Measurements from ENCODE around the gene AJUBA. TPM values are rescaled to one million over a fixed set of nuclear protein-coding genes. Genes with fewer than 3 reads are reported as not detected.
"Not testable (repeated sequence)": the region's sequence is repeated elsewhere in the genome, so short reads cannot be mapped to it uniquely, and the experiment has no call there.

AJUBA gene
- total RNA-seq, 1 experiment from 2014 or later = 27.5 TPM

DNA sequence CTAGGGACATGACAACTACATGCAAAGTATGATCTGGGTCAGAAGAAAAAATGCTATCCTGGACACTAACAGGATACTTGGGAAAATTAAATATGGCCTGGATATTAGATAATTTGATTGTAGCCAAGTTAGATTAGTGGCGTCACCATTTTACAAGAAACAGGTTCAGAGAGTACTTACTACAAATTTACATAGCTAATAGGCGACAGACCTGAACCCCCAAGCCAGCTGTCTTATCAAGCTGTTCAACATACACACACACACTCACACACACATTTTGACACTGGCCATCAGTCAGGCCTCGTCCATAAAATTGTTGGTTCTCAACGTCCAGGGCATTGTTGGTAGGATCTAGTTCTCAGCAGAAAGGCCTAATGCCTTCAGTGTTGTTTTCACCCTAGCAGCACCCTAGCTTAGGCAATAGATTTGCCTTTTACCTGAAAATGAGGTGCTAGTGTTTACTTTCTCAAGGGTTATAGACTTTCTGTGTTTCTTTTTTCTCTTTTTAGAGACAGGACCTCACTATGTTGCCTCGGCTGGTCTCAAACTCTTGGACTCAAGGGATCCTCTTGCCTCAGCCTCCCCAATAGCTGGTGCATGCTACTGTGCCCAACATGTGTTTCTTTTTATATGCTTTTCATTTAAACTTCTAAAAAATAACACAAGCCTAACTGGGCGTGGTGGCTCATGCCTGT, 30.9 kb upstream of the AJUBA start:
- DNase-seq = no peak
- H3K4me3 ChIP-seq (ENCODE audit: insufficient read depth, low read depth, low read length) = no peak overlapping the region
- H3K36me3 ChIP-seq (replicated peaks; ENCODE audit: control insufficient read depth, insufficient read depth, low read length) = no peaks in the 10 kb centered on the region
- no peaks in the 10 kb centered on the region for H3K27me3 ChIP-seq (ENCODE audit: control insufficient read depth, insufficient read depth, low read length)

- DNase-seq = peak; percentile 96
- H3K36me3 ChIP-seq (replicated peaks; ENCODE audit: control insufficient read depth, insufficient read depth, low read length) = no peaks in the 10 kb centered on the region
- no peaks in the 10 kb centered on the region for H3K27me3 ChIP-seq (ENCODE audit: control insufficient read depth, insufficient read depth, low read length)
- peak within 1 kb of the TSS; percentile 56 for H3K4me3 ChIP-seq (ENCODE audit: insufficient read depth, low read depth, low read length)
Measured at GRCh38 chr14:23009939-23010726, 27.8 kb upstream of the AJUBA start, which contains the start of gene C14orf93. C14orf93 (minus strand) TSS chr14:23010143; CDS start chr14:22999023, 11,120 bp downstream.

GRCh38 chr14:23009483-23009938, 27.2 kb upstream of the AJUBA start:
- H3K36me3 ChIP-seq (replicated peaks; ENCODE audit: control insufficient read depth, insufficient read depth, low read length) = no peaks in the 10 kb centered on the region

DNA sequence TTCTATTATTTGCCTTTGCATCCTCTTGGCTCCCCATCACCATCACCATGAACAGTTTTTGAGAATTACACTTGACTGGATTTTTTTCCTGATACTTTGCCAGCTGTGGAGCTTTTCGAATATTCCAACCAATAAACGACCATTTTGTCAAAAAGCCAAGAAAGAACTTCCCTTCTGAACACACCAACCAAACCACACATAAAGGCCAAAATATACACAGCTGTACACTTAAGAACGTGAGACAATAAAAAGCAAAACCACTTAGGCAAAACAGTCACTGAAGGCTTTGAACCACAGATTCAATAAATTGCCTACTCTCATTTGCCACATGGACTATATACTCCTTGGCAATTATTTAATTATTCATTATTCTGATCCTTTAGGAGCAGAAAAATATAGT, 26.5 kb upstream of the AJUBA start:
- Histone ChIP-seq H3K27me3 (ENCODE audit: control insufficient read depth, insufficient read depth, low read length) (no peaks in the 10 kb centered on the region), H3K36me3 (replicated peaks; ENCODE audit: control insufficient read depth, insufficient read depth, low read length) (no peaks in the 10 kb centered on the region), H3K4me3 (ENCODE audit: insufficient read depth, low read depth, low read length) (no peak overlapping the region)
- no peak for DNase-seq

More at GRCh38 chr14:23009483-23009938, 27.2 kb upstream of the AJUBA start:
- H3K27me3 ChIP-seq (ENCODE audit: control insufficient read depth, insufficient read depth, low read length) = no peaks in the 10 kb centered on the region
- H3K4me3 ChIP-seq (ENCODE audit: insufficient read depth, low read depth, low read length) = peak overlapping the region; percentile 23
- DNase-seq = no peak

DNA sequence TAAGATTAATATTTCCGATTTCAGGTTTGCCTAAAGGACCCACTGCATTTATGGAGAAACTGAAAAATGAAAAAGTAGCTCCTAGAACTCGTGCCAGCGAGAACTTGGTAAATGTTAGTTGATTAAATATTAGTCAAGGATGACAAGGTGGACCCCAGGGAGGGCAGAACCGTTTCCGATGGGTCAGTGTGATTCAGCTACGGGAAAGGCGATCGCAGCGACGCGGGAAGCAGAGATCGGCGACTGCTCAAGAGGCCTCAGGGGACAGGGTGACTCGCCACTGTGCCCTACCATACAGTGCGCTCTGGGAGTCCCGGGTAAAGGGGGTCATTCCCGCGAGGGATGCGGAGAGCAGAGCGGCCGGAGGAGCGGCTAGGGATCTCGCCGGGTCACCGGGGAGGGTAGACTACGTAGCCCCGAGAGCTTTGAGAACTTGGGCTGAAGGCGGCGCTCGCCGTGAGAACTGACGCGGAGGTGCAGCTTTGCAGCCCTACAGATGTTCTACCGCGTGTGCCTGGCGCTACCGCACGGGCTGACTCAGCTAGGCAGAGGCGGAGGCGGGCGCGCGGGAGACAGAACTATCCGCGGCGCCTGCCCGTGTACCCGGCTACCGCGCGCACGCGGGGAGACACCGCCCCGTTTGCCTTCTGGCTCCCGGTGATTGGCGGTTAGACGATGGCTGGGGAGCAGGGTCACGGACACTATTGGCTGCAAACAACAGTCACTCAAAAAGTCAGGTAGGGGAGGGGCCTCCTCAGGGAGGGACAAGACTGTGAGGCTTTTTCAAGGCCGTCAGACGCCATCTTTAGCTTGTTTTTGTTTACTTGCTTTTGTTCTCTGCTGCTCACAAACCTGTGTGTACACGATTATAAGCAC, 24.4 kb upstream of the AJUBA start:
- no peaks in the 10 kb centered on the region for H3K27me3 ChIP-seq (ENCODE audit: control insufficient read depth, insufficient read depth, low read length)
- peak overlapping the region; percentile 95 for H3K4me3 ChIP-seq (ENCODE audit: insufficient read depth, low read depth, low read length)
- no peaks in the 10 kb centered on the region for H3K36me3 ChIP-seq (replicated peaks; ENCODE audit: control insufficient read depth, insufficient read depth, low read length)
- peak; percentile 98 for DNase-seq

- H3K4me3 ChIP-seq (ENCODE audit: insufficient read depth, low read depth, low read length) = peak overlapping the region; percentile 95
- DNase-seq = no peak
- H3K36me3 ChIP-seq (replicated peaks; ENCODE audit: control insufficient read depth, insufficient read depth, low read length) = no peaks in the 10 kb centered on the region
- no peaks in the 10 kb centered on the region for H3K27me3 ChIP-seq (ENCODE audit: control insufficient read depth, insufficient read depth, low read length)
Measured at GRCh38 chr14:23006188-23006534, 23.8 kb upstream of the AJUBA start.

DNA sequence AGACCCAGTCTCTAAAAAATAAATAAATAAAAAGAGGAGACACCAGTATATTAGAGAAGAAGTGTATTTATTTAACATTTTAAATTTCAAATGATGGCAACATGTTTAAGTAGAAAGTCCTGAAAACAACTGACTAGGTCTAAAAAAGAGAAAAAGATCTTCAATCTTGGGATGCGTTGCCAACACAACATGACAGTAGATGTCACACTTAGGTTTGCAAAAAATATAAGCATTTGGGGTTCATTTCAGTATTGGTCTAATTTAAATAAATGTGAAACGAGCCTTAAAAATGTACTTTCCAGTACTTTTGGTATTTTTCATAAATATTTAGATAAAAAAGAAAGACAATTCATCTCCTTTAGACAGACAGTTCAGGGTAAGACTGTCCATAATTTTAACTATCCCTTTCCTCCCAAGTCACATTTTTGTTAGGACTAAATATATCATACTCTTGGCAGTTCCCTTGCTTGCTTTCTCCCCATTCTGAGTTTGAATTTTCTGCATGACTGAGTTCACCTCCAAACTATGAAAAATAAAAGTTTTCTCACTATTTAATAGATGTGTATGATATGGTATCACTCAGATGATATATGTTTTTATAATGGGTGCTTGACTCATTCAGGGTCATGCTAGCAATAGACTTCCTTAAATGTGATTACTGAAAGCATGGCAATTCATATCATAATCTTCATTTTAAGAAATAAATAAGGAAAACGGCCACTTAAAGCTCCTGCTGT, 23.3 kb upstream of the AJUBA start:
- DNase-seq = no peak
- H3K4me3 ChIP-seq (ENCODE audit: insufficient read depth, low read depth, low read length) = no peak overlapping the region

GRCh38 chr14:23004274-23004673, 21.9 kb upstream of the AJUBA start:
- H3K36me3 ChIP-seq (replicated peaks; ENCODE audit: control insufficient read depth, insufficient read depth, low read length); H3K4me3 ChIP-seq (ENCODE audit: insufficient read depth, low read depth, low read length); H3K27me3 ChIP-seq (ENCODE audit: control insufficient read depth, insufficient read depth, low read length); DNase-seq: not testable (repeated sequence)

More for the DNA sequence above, 23.3 kb upstream of the AJUBA start:
- Histone ChIP-seq H3K27me3 (ENCODE audit: control insufficient read depth, insufficient read depth, low read length) (no peaks in the 10 kb centered on the region), H3K36me3 (replicated peaks; ENCODE audit: control insufficient read depth, insufficient read depth, low read length) (no peaks in the 10 kb centered on the region)

- Histone ChIP-seq H3K36me3 (replicated peaks; ENCODE audit: control insufficient read depth, insufficient read depth, low read length) (no peaks in the 10 kb centered on the region), H3K27me3 (ENCODE audit: control insufficient read depth, insufficient read depth, low read length) (no peaks in the 10 kb centered on the region), H3K4me3 (ENCODE audit: insufficient read depth, low read depth, low read length) (no peak overlapping the region)
- no peak for DNase-seq
Measured at GRCh38 chr14:23002592-23002991, 20.2 kb upstream of the AJUBA start.

DNA sequence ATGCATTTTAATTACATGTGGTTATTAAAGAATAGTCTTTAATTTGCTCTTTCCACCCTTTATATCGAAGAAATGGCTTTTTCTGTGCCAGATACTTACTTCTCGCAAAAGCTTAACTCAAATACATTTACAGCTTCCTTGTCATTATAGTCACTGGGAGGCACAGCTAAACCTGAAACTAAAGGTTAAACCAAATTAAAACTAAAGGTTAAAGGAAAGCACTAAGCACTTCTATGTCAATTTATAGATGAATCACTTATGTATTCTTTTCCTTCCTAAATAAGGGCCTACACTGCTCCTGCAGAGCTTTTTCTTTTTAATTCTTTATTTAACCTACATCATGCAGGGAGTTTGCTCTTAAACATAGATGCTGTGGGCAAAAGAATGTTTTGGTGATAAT, 18.5 kb upstream of the AJUBA start:
- no peaks in the 10 kb centered on the region for H3K36me3 ChIP-seq (replicated peaks; ENCODE audit: control insufficient read depth, insufficient read depth, low read length)
- no peaks in the 10 kb centered on the region for H3K27me3 ChIP-seq (ENCODE audit: control insufficient read depth, insufficient read depth, low read length)
- no peak overlapping the region for H3K4me3 ChIP-seq (ENCODE audit: insufficient read depth, low read depth, low read length)
- DNase-seq = no peak

- Histone ChIP-seq H3K27me3 (ENCODE audit: control insufficient read depth, insufficient read depth, low read length) (no peaks in the 10 kb centered on the region), H3K4me3 (ENCODE audit: insufficient read depth, low read depth, low read length) (no peak overlapping the region), H3K36me3 (replicated peaks; ENCODE audit: control insufficient read depth, insufficient read depth, low read length) (no peaks in the 10 kb centered on the region)
- peak; percentile 44 for DNase-seq
Measured at GRCh38 chr14:22998329-22999012, 16.1 kb upstream of the AJUBA start.

DNA sequence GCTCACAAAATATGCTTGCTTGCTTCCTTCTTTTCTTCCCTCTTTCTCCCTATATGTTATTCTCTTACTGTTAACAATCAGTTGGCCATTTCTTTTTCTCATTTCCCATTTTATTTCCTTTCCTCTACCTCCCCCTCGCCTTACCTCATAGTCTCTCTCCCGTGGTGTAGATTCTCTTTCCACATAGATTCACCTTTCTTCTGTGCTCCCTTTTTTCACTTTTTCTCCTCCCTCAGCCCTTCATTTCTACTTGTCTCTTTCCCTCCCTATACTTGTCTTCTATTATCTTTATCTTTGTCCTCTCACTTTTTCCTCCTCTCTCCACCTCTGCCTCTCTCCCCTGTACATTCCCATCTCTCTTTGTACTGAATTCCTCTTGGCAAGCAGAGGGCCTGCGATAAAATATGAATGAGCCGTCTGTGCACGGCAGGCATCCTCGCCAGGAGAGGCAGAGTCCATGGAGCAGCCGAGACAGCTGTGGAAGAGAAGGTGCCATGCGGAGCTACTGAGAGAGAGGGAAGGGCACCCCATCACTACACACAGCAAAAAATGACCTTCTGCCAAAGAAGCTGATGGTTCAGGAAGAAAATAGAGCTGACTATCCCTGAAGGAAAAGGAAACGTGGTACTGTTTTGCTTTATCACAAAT, 15.4 kb upstream of the AJUBA start:
- Histone ChIP-seq H3K4me3 (ENCODE audit: insufficient read depth, low read depth, low read length) (no peak overlapping the region), H3K36me3 (replicated peaks; ENCODE audit: control insufficient read depth, insufficient read depth, low read length) (no peaks in the 10 kb centered on the region), H3K27me3 (ENCODE audit: control insufficient read depth, insufficient read depth, low read length) (no peaks in the 10 kb centered on the region)
- DNase-seq = no peak

Data from H7 (cell line).